PC-9 (cell line): Measurements from ENCODE around the gene PPP1R37. TPM values are rescaled to one million over a fixed set of nuclear protein-coding genes. Genes with fewer than 3 reads are reported as not detected.

Source experiments
- BruUV-seq: library from RNA; stranded (reverse); fragments of 400-500 nt; replicated peaks from 2 replicates; lab custom pipeline; 2021; lab: Mats Ljungman, UMichigan
- CTCF ChIA-PET: fragments of 300-600 bp; sonication (Branson Sonifier 250); formaldehyde crosslinking; loops from one replicate; lab custom pipeline; 2022; ENCODE audit warnings: antibody characterized with exemption; lab: Charles Lee
- POLR2A ChIA-PET: fragments of 300-600 bp; sonication (Branson Sonifier 250); formaldehyde crosslinking; loops from one replicate; lab custom pipeline; 2022; ENCODE audit warnings: antibody characterized with exemption; ENCODE audit not compliant: unreplicated experiment; lab: Charles Lee
- DNase-seq, 2 experiments: peaks; one replicate each; pipeline versions ENCODE4 v3.0.0 to v3.0.0-alpha.2; 2015 to 2022; ENCODE audit warnings: mixed read lengths in 1 of 2
- H2AFZ ChIP-seq: fragments of 200-600 bp; sonication (generic); 2 replicates; pipeline ENCODE4 v1.8.1; 2017; ENCODE audit warnings: antibody characterized with exemption
- H3F3A ChIP-seq: fragments of 200-600 bp; sonication (generic); 2 replicates; pipeline ENCODE4 v1.8.1; 2017; ENCODE audit warnings: antibody characterized with exemption, mild to moderate bottlenecking, low read depth; ENCODE audit not compliant: insufficient read depth
- H3K27ac ChIP-seq: fragments of 200-600 bp; sonication (generic); 2 replicates; pipeline ENCODE4 v1.6.1; 2016; ENCODE audit warnings: mixed run types
- H3K27me3 ChIP-seq: fragments of 200-600 bp; sonication (generic); 2 replicates; pipeline ENCODE4 v1.6.1; 2016; ENCODE audit warnings: low read depth, mixed run types; ENCODE audit not compliant: insufficient read depth
- H3K36me3 ChIP-seq: fragments of 200-600 bp; sonication (generic); 2 replicates; pipeline ENCODE4 v1.6.1; 2016; ENCODE audit warnings: low read depth, mixed run types
- H3K4me1 ChIP-seq: fragments of 200-600 bp; sonication (generic); replicated peaks from 2 replicates; pipeline ENCODE4 v1.6.1; 2016; ENCODE audit warnings: mixed run types; ENCODE audit not compliant: insufficient read depth
- H3K4me2 ChIP-seq: fragments of 200-600 bp; sonication (generic); 2 replicates; pipeline ENCODE4 v1.6.1; 2017; ENCODE audit warnings: mixed run types
- H3K4me3 ChIP-seq: fragments of 200-600 bp; sonication (generic); 2 replicates; pipeline ENCODE4 v1.6.1; 2016; ENCODE audit warnings: mixed run types
- H3K79me2 ChIP-seq: fragments of 200-600 bp; sonication (generic); 2 replicates; pipeline ENCODE4 v1.6.1; 2017; ENCODE audit warnings: low read depth, mixed run types
- H3K9me2 ChIP-seq: fragments of 200-600 bp; sonication (generic); 2 replicates; pipeline ENCODE4 v1.8.1; 2017; ENCODE audit warnings: mild to moderate bottlenecking; ENCODE audit not compliant: insufficient read depth
- H3K9me3 ChIP-seq: fragments of 200-600 bp; sonication (generic); 2 replicates; pipeline ENCODE4 v1.8.1; 2016; ENCODE audit warnings: low read depth; ENCODE audit not compliant: insufficient read depth
- H4K20me1 ChIP-seq: fragments of 200-600 bp; sonication (generic); 2 replicates; pipeline ENCODE4 v1.8.1; 2017; ENCODE audit not compliant: insufficient read depth
- CTCF ChIP-seq: fragments of 200-600 bp; sonication (generic); conservative IDR thresholded peaks from 2 replicates; pipeline ENCODE4 v1.6.1; 2017; ENCODE audit warnings: mixed run types, antibody characterized with exemption, mild to moderate bottlenecking, moderate library complexity
- EZH2 ChIP-seq: fragments of 200-600 bp; sonication (generic); IDR thresholded peaks from 2 replicates; pipeline ENCODE4 v1.8.0; 2017; ENCODE audit warnings: antibody characterized with exemption, low read depth
- intact Hi-C: fragments of 100-400 bp; cut with micrococcal nuclease; formaldehyde crosslinking; loops from one replicate; pipeline ENCODE4 v1.10.0; 2022; ENCODE audit not compliant: unreplicated experiment
- total RNA-seq: library from RNA; stranded (reverse); gene quantifications from 2 replicates; pipeline ENCODE4 v1.2.3, GENCODE V29; 2021

Gene PPP1R37
- total RNA-seq, 1 experiment from 2014 or later: 41.1 TPM

DNA sequence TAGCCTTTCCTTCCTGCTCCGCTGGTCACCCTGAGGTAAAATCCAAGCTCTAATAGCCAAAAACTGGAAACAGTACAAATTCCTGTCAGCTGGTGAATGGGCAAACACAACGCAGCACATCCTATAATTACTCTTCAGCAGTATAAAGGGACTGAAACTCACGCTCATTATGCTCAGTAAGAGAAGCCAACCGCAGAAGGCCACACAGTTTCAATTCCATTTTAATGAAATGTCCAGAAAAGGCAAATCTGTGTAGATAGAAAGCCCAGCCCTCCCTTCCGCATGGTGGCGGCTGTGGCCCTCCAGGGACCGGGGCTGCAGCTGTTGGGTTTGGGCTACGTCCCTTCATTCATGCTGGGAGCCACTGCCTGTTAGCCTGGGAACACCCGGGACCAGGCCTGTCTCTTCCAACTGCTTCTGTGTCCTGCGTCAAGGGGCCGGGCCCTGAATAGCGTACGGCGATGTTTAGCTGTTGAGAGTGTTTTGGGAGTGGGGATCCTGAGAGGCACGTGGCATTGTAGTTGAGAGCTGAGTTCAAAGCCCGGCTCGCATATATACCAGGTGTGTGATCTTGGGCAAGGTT, 44.3 kb downstream of the PPP1R37 start:
- POLR2A ChIA-PET: interaction anchor here (0.6 to 0.7 kb wide), 2 partner anchors 28 to 185 kb away, joined by 9 to 29 read pairs; no protein-coding TSS in a partner anchor

DNA sequence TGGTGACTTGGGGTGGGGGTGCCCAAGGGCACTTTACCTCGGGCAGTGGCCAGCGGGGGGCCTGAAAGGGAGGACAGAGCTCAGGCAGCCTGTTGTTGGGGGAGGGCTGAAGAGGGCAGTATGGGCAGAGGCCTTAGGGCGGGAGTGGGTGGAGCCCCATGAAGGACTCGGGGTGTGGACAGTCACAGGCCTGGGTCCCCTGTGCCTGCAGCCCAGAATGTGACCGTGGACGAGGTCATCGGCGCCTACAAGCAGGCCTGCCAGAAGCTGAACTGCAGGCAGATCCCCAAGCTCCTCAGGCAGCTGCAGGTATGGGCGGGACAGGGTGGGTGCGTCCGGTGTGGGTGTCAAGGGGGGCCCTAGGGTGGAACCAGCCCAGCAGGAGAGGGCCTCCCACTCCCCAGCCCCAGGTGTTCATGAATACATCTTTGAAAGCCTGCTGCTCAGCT, 45.3 kb downstream of the PPP1R37 start:
- peaks cover 11% of the 10 kb centered on the region; the same call in 1 of the 2 replicates for H3K79me2 ChIP-seq
- H3K9me3 ChIP-seq: no peaks in the 10 kb centered on the region
- H3K4me1 ChIP-seq: no peaks in the 10 kb centered on the region
- no peak overlapping the region for H3K27ac ChIP-seq
- H3K4me2 ChIP-seq: no peak overlapping the region
- ChIA-PET CTCF (no interaction called here), POLR2A (no interaction called here)
- H4K20me1 ChIP-seq: peaks cover 45% of the 10 kb centered on the region
- no TSS peak for BruUV-seq
- DNase-seq: no peak
- no peaks in the 10 kb centered on the region for H3F3A ChIP-seq
- H3K4me3 ChIP-seq: no peak overlapping the region
- no peaks in the 10 kb centered on the region for H3K27me3 ChIP-seq
- intact Hi-C loops: no loop called here
- TF ChIP-seq EZH2 (no peak), CTCF (no peak)
- no peaks in the 10 kb centered on the region for H3K9me2 ChIP-seq
- H3K36me3 ChIP-seq: no peaks in the 10 kb centered on the region
- no peak overlapping the region for H2AFZ ChIP-seq

More for the DNA sequence above, 44.3 kb downstream of the PPP1R37 start:
- Histone ChIP-seq H3K27ac (no peak overlapping the region), H3K4me3 (no peak overlapping the region), H3K27me3 (no peaks in the 10 kb centered on the region), H3K79me2 (peaks cover 18% of the 10 kb centered on the region), H2AFZ (no peak overlapping the region), H3K9me2 (no peaks in the 10 kb centered on the region), H3K9me3 (no peaks in the 10 kb centered on the region), H3K4me1 (no peaks in the 10 kb centered on the region), H3K4me2 (no peak overlapping the region), H3F3A (no peaks in the 10 kb centered on the region), H4K20me1 (peaks cover 45% of the 10 kb centered on the region), H3K36me3 (no peaks in the 10 kb centered on the region)
- DNase-seq: no peak
- CTCF ChIA-PET: interaction anchor here (0.7 kb wide), 1 partner anchor 12 kb away, joined by 4 read pairs; no protein-coding TSS in a partner anchor
- no peak for TF ChIP-seq EZH2
- TF ChIP-seq CTCF: no peak
- intact Hi-C loops: no loop called here
- no TSS peak for BruUV-seq

GRCh38 chr19:45139286-45140143, 46.5 kb downstream of the PPP1R37 start:
- intact Hi-C loops: no loop called here
- Histone ChIP-seq H3K4me1 (no peaks in the 10 kb centered on the region), H3K4me2 (no peak overlapping the region), H4K20me1 (peaks cover 47% of the 10 kb centered on the region), H3K9me3 (no peaks in the 10 kb centered on the region), H3K27ac (no peak overlapping the region), H3K27me3 (no peaks in the 10 kb centered on the region), H3K79me2 (peaks cover 10% of the 10 kb centered on the region; the same call in 1 of the 2 replicates), H3K4me3 (no peak overlapping the region), H2AFZ (no peak overlapping the region), H3F3A (no peaks in the 10 kb centered on the region; the same call in 1 of the 2 replicates), H3K36me3 (no peaks in the 10 kb centered on the region), H3K9me2 (no peaks in the 10 kb centered on the region)
- POLR2A ChIA-PET: no interaction called here
- no TSS peak for BruUV-seq
- DNase-seq: no peak
- TF ChIP-seq EZH2 (no peak), CTCF (no peak)
- CTCF ChIA-PET: no interaction called here
